Frontal cortex (tissue), 4 donors: ENCODE data around the gene PPP1R16B. TPM values are rescaled to one million over a fixed set of nuclear protein-coding genes. Genes with fewer than 3 reads are reported as not detected.

Experiments
- DNase-seq, 2 donors: peaks; one replicate each; pipeline ENCODE4 v3.0.0; 2012; ENCODE audit warnings: low spot score in 2 of 2
- FAIRE-seq: peaks from 2 replicates; lab custom pipeline; 2012; peaks lifted over from hg19 to GRCh38; lab: Jason Lieb, UNC
- total RNA-seq: library from RNA; depleted of rRNA; stranded (reverse); fragments of >200 nt; gene quantifications from one replicate; pipeline ENCODE4 v1.2.3, GENCODE V29; 2014
- donor health status: control.
- donor health status: control.
- donor health status: control.

Gene PPP1R16B
- total RNA-seq, 1 donor from 2014 or later: 10.6 TPM

GRCh38 chr20:38870733-38871559, 65.4 kb downstream of the PPP1R16B start:
- FAIRE-seq: no peak
- DNase-seq: no peak

GRCh38 chr20:38871560-38871953, 66.1 kb downstream of the PPP1R16B start:
- FAIRE-seq: no peak
- no peak for DNase-seq

GRCh38 chr20:38872036-38872435, 66.5 kb downstream of the PPP1R16B start:
- FAIRE-seq: no peak
- no peak for DNase-seq

- DNase-seq (no peak), FAIRE-seq (no peak)
These were observed 67.1 kb downstream of the PPP1R16B start for GRCh38 chr20:38872491-38873049.

- FAIRE-seq (no peak), DNase-seq (no peak)
These were observed 67.6 kb downstream of the PPP1R16B start for GRCh38 chr20:38873050-38873581.

GRCh38 chr20:38874460-38875174, 69.1 kb downstream of the PPP1R16B start:
- FAIRE-seq (no peak), DNase-seq (no peak)

GRCh38 chr20:38875175-38875993, 69.9 kb downstream of the PPP1R16B start:
- no peak for DNase-seq
- FAIRE-seq: no peak

- FAIRE-seq (no peak), DNase-seq (no peak)
These were observed 72.0 kb downstream of the PPP1R16B start for GRCh38 chr20:38877483-38877882.

GRCh38 chr20:38878866-38879265, 73.4 kb downstream of the PPP1R16B start:
- FAIRE-seq: no peak
- DNase-seq: no peak

GRCh38 chr20:38880952-38881735, 75.6 kb downstream of the PPP1R16B start:
- DNase-seq (no peak), FAIRE-seq (no peak)

GRCh38 chr20:38881806-38882440, 76.4 kb downstream of the PPP1R16B start:
- DNase-seq (no peak), FAIRE-seq (no peak)

- FAIRE-seq: no peak
These were observed 77.1 kb downstream of the PPP1R16B start for GRCh38 chr20:38882600-38882999.

GRCh38 chr20:38883081-38883980, 77.8 kb downstream of the PPP1R16B start:
- DNase-seq: peak in 1 of 2 donors; percentile 41
- no peak for FAIRE-seq

More at GRCh38 chr20:38882600-38882999, 77.1 kb downstream of the PPP1R16B start:
- no peak for DNase-seq

GRCh38 chr20:38883981-38884733, 78.7 kb downstream of the PPP1R16B start:
- no peak for FAIRE-seq

GRCh38 chr20:38885357-38885756, 79.9 kb downstream of the PPP1R16B start:
- no peak for DNase-seq
- FAIRE-seq: no peak

More at GRCh38 chr20:38883981-38884733, 78.7 kb downstream of the PPP1R16B start:
- DNase-seq: no peak

- no peak for FAIRE-seq
- DNase-seq: no peak
These were observed 82.7 kb downstream of the PPP1R16B start for GRCh38 chr20:38888059-38888831.
